ENCODE results near the gene TRIM66. TPM values are rescaled to one million over a fixed set of nuclear protein-coding genes. Genes with fewer than 3 reads are reported as not detected.

The TRIM66 gene
- total and polyA plus RNA-seq, 10 of the 15 experiments (the other 5 are each of a cell fraction or from before 2014, with no cell fraction given) = 1.7 to 14.5 (median 7.4) TPM

- ATAC-seq = no peak
- DNase-seq (ENCODE audit: low read depth, low spot score) = no peak
- Histone ChIP-seq H3K79me2 (ENCODE audit: control insufficient read depth, insufficient read depth, low read length) (peaks cover 11% of the 10 kb centered on the region), H3K36me3 (ENCODE audit: control insufficient read depth in 2 of 2, insufficient read depth in 2 of 2, low read length in 1 of 2) (peaks cover 0 to 10% of the 10 kb centered on the region in 2 experiments; a peak in 3 of 4 replicates), H3K27ac (ENCODE audit: control insufficient read depth, insufficient read depth) (no peak overlapping the region), H3K9me3 (replicated peaks; ENCODE audit: control insufficient read depth, insufficient read depth, low read length) (no peaks in the 10 kb centered on the region), H2AFZ (ENCODE audit: control insufficient read depth, low read depth, low read length) (no peak overlapping the region), H3K4me2 (ENCODE audit: control insufficient read depth, insufficient read depth) (no peak overlapping the region), H3K4me3 (no peak overlapping the region), H3K27me3 (replicated peaks in 1 of 2; ENCODE audit: control insufficient read depth in 2 of 2, insufficient read depth in 2 of 2, low read length in 1 of 2) (no peaks in the 10 kb centered on the region), H3K9ac (ENCODE audit: control insufficient read depth, insufficient read depth, low read length) (no peak overlapping the region), H4K20me1 (ENCODE audit: control insufficient read depth, insufficient read depth) (no peaks in the 10 kb centered on the region), H3K4me1 (ENCODE audit: control insufficient read depth, insufficient read depth, low read length) (peaks cover 7% of the 10 kb centered on the region)
- WGBS (ENCODE audit: insufficient coverage, insufficient replicate concordance, low lambda C conversion rate, missing lambda C conversion rate) = 61% methylated on average over 7 of the region's 7 CpGs
- POLR2A ChIA-PET = no interaction called here
- RAD21 ChIA-PET (ENCODE audit: unreplicated experiment) = no interaction called here
- no TSS peak for BruUV-seq (replicated peaks)
- in situ Hi-C loops (cut with MboI) = no loop called here
- intact Hi-C loops (cut with micrococcal nuclease; ENCODE audit: unreplicated experiment) = no loop called here
- SMC1A ChIA-PET (ENCODE audit: uncharacterized antibody, unreplicated experiment) = no interaction called here
- no peak for TF ChIP-seq SUZ12 (IDR thresholded peaks at IDR 0.05; ENCODE audit: unreplicated experiment)
- no peak for TF ChIP-seq MTA3 (IDR thresholded peaks at IDR 0.05; ENCODE audit: borderline replicate concordance, low read length)
- TF ChIP-seq TCF12 (IDR thresholded peaks at IDR 0.05; ENCODE audit: low read depth, low read length) = no peak
- no peak for TF ChIP-seq IRF5 (IDR thresholded peaks at IDR 0.05; ENCODE audit: borderline replicate concordance)
- no peak for FAIRE-seq
- CTCF ChIA-PET = no interaction called here
These were observed 11.1 kb upstream of the TRIM66 start for GRCh38 chr11:8693555-8693954.

- WGBS (ENCODE audit: insufficient coverage, insufficient replicate concordance, low lambda C conversion rate, missing lambda C conversion rate) = 97% methylated on average over 6 of the region's 6 CpGs
- Histone ChIP-seq H3K9ac (ENCODE audit: control insufficient read depth, insufficient read depth, low read length) (no peak overlapping the region), H2AFZ (ENCODE audit: control insufficient read depth, low read depth, low read length) (no peak overlapping the region), H3K4me1 (ENCODE audit: control insufficient read depth, insufficient read depth, low read length) (peaks cover 7% of the 10 kb centered on the region), H4K20me1 (ENCODE audit: control insufficient read depth, insufficient read depth) (no peaks in the 10 kb centered on the region), H3K36me3 (ENCODE audit: control insufficient read depth in 2 of 2, insufficient read depth in 2 of 2, low read length in 1 of 2) (peaks cover 0 to 10% of the 10 kb centered on the region in 2 experiments; a peak in 3 of 4 replicates), H3K79me2 (ENCODE audit: control insufficient read depth, insufficient read depth, low read length) (peaks cover 11% of the 10 kb centered on the region), H3K9me3 (replicated peaks; ENCODE audit: control insufficient read depth, insufficient read depth, low read length) (no peaks in the 10 kb centered on the region), H3K4me2 (ENCODE audit: control insufficient read depth, insufficient read depth) (no peak overlapping the region), H3K4me3 (no peak overlapping the region), H3K27ac (ENCODE audit: control insufficient read depth, insufficient read depth) (no peak overlapping the region), H3K27me3 (replicated peaks in 1 of 2; ENCODE audit: control insufficient read depth in 2 of 2, insufficient read depth in 2 of 2, low read length in 1 of 2) (no peaks in the 10 kb centered on the region)
- FAIRE-seq (no peak), ATAC-seq (no peak), DNase-seq (ENCODE audit: low read depth, low spot score) (no peak)
- SMC1A ChIA-PET (ENCODE audit: uncharacterized antibody, unreplicated experiment) = no interaction called here
- in situ Hi-C loops (cut with MboI) (no loop called here), intact Hi-C loops (cut with micrococcal nuclease; ENCODE audit: unreplicated experiment) (no loop called here)
- RAD21 ChIA-PET (ENCODE audit: unreplicated experiment) = no interaction called here
- BruUV-seq (replicated peaks) = no TSS peak
- CTCF ChIA-PET = no interaction called here
- POLR2A ChIA-PET = no interaction called here
- TF ChIP-seq IKZF1 (conservative IDR thresholded peaks at IDR 0.05) (no peak), SPI1 (IDR thresholded peaks at IDR 0.05; ENCODE audit: borderline replicate concordance, insufficient read depth, low read depth, low read length) (no peak), CEBPZ (IDR thresholded peaks at IDR 0.05; ENCODE audit: low read depth, low read length) (no peak), EED (IDR thresholded peaks at IDR 0.05; ENCODE audit: low read depth) (no peak)
These were observed 10.6 kb upstream of the TRIM66 start for GRCh38 chr11:8693010-8693551.

Measured in GM12878 (cell line).